HG02870 (cell line): ENCODE data around the gene MTIF2.
"Not testable (repeated sequence)": the region's sequence is repeated elsewhere in the genome, so short reads cannot be mapped to it uniquely, and the experiment has no call there.

Source experiments
- ATAC-seq: cut with Tn5 transposase; IDR thresholded peaks from one replicate; pipeline ENCODE4 v1.9.1; 2021; ENCODE audit warnings: mild to moderate bottlenecking, moderate library complexity; ENCODE audit not compliant: unreplicated experiment

MTIF2 gene

GRCh38 chr2:55204950-55205349, 64.1 kb downstream of the MTIF2 start:
- ATAC-seq = no peak

- ATAC-seq = no peak
Measured at GRCh38 chr2:55204536-55204935, 64.5 kb downstream of the MTIF2 start.

- ATAC-seq = no peak
Measured at GRCh38 chr2:55200416-55200815, 68.6 kb downstream of the MTIF2 start.

- no peak for ATAC-seq
Measured at GRCh38 chr2:55196526-55196925, 72.5 kb downstream of the MTIF2 start.

- ATAC-seq = not testable (repeated sequence)
Measured at GRCh38 chr2:55191888-55192287, 77.1 kb downstream of the MTIF2 start.

- ATAC-seq = not testable (repeated sequence)
Measured at GRCh38 chr2:55186837-55187236, 82.2 kb downstream of the MTIF2 start.
